HL-60 (cell line): ENCODE results near the gene PCLAF.

Source experiments
- DNase-seq, 2 experiments: peaks; one replicate each; pipeline ENCODE4 v3.0.0-alpha.2; 2010 to 2020; ENCODE audit warnings: low read depth in 1 of 2, low spot score in 1 of 2
- H3K27ac ChIP-seq: fragments of 250-450 bp; sonication (Bioruptor Pico); replicated peaks from 2 replicates; pipeline ENCODE4 v1.5.1; 2020; ENCODE audit warnings: mild to moderate bottlenecking, moderate library complexity
- H3K27me3 ChIP-seq: fragments of 250-450 bp; sonication (Bioruptor Pico); 2 replicates; pipeline ENCODE4 v1.5.1; 2021; ENCODE audit warnings: mild to moderate bottlenecking, moderate library complexity; ENCODE audit not compliant: insufficient read depth, poor library complexity, severe bottlenecking
- H3K4me3 ChIP-seq: replicated peaks from 2 replicates; pipeline ENCODE4 v1.5.1; 2011; ENCODE audit warnings: mild to moderate bottlenecking, control low read depth, low read length; ENCODE audit not compliant: insufficient read depth
- CTCF ChIP-seq: IDR thresholded peaks from one replicate; pipeline ENCODE4 v1.5.1; 2011; ENCODE audit warnings: low read length, control low read depth, inconsistent platforms; ENCODE audit not compliant: insufficient read depth
- GABPA ChIP-seq: IDR thresholded peaks from 2 replicates; pipeline ENCODE4 v1.6.1; 2012; ENCODE audit warnings: low read depth
- POLR2AphosphoS5 ChIP-seq: IDR thresholded peaks from 2 replicates; pipeline ENCODE4 v1.6.1; 2012; ENCODE audit warnings: low read depth
- REST ChIP-seq: IDR thresholded peaks from 2 replicates; pipeline ENCODE4 v1.6.1; 2012; ENCODE audit warnings: low read depth; ENCODE audit not compliant: insufficient replicate concordance
- SPI1 ChIP-seq: IDR thresholded peaks from 2 replicates; pipeline ENCODE4 v1.6.1; 2012; ENCODE audit warnings: low read depth, mild to moderate bottlenecking, borderline replicate concordance

PCLAF gene

GRCh38 chr15:64324165-64324877, 56.9 kb downstream of the PCLAF start:
- Histone ChIP-seq H3K27me3 (no peaks in the 10 kb centered on the region), H3K27ac (no peak overlapping the region), H3K4me3 (no peak overlapping the region)
- DNase-seq = no peak
- no peak for TF ChIP-seq CTCF
- no peak for TF ChIP-seq SPI1
- TF ChIP-seq REST = no peak
- no peak for TF ChIP-seq POLR2AphosphoS5

GRCh38 chr15:64315216-64315615, 66.0 kb downstream of the PCLAF start:
- H3K4me3 ChIP-seq = no peak overlapping the region
- TF ChIP-seq SPI1 (no peak), CTCF (no peak), REST (no peak), GABPA (no peak), POLR2AphosphoS5 (no peak)
- H3K27me3 ChIP-seq = no peaks in the 10 kb centered on the region
- H3K27ac ChIP-seq = no peak overlapping the region
- DNase-seq = no peak

DNA sequence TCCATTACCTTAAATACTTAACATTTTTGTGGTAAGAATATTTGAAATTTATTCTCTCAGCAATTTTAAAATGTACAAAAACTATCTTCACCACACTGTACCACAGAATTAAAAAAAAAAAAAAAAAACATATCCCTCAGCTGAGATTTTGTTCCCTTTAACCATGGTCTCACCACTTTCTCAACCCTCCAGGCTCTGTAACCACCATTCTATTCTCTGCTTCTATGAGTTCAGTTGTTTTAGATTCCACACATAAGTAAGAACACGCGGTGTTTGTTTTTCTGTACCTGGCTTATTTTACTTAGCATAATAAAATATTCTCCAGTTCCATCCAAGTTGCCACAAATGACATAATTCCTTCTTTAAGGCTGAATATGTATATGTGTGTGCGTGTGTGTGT, 66.8 kb downstream of the PCLAF start:
- Histone ChIP-seq H3K27me3 (no peaks in the 10 kb centered on the region), H3K4me3 (no peak overlapping the region), H3K27ac (no peak overlapping the region)
- TF ChIP-seq POLR2AphosphoS5 (no peak), CTCF (no peak), GABPA (no peak), SPI1 (no peak), REST (no peak)
- DNase-seq = no peak
